HG03108 (cell line): ENCODE results near the gene NRG2.
A peak's percentile ranks its signal among the peaks of the same experiment; 100 is the strongest.

Experiments
- ATAC-seq: cut with Tn5 transposase; IDR thresholded peaks from one replicate; pipeline ENCODE4 v1.9.1; 2021; ENCODE audit warnings: moderate library complexity; ENCODE audit not compliant: unreplicated experiment

NRG2 gene

GRCh38 chr5:140042643-140043507 is at the start of gene NRG2:
NRG2 (minus strand) TSS chr5:140043299.
- ATAC-seq: peak; percentile 66

- no peak for ATAC-seq
Observed at GRCh38 chr5:140090251-140090650, 47.2 kb upstream of the NRG2 start.

GRCh38 chr5:140084541-140084940 is 41.4 kb upstream of the NRG2 start:
- no peak for ATAC-seq

GRCh38 chr5:140083650-140084049 is 40.6 kb upstream of the NRG2 start:
- no peak for ATAC-seq

- ATAC-seq: no peak
Observed at GRCh38 chr5:140083120-140083519, 40.0 kb upstream of the NRG2 start.

GRCh38 chr5:140076788-140077187 is 33.7 kb upstream of the NRG2 start:
- ATAC-seq: no peak

GRCh38 chr5:140076142-140076541 is 33.0 kb upstream of the NRG2 start:
- no peak for ATAC-seq

- no peak for ATAC-seq
Observed at GRCh38 chr5:140075371-140075770, 32.3 kb upstream of the NRG2 start.

- ATAC-seq: no peak
Observed at GRCh38 chr5:140073296-140073695, 30.2 kb upstream of the NRG2 start.

- no peak for ATAC-seq
Observed at GRCh38 chr5:140072812-140073211, 29.7 kb upstream of the NRG2 start.

- no peak for ATAC-seq
Observed at GRCh38 chr5:140060816-140061215, 17.7 kb upstream of the NRG2 start.

GRCh38 chr5:140058212-140058932 is 15.3 kb upstream of the NRG2 start:
- no peak for ATAC-seq

GRCh38 chr5:140056880-140057279 is 13.8 kb upstream of the NRG2 start:
- ATAC-seq: no peak

- no peak for ATAC-seq
Observed at GRCh38 chr5:140055152-140055551, 12.1 kb upstream of the NRG2 start.

GRCh38 chr5:140054086-140054689 is 11.1 kb upstream of the NRG2 start:
- ATAC-seq: no peak

- no peak for ATAC-seq
Observed at GRCh38 chr5:140051950-140052349, 8.9 kb upstream of the NRG2 start.

GRCh38 chr5:140049713-140050112 is 6.6 kb upstream of the NRG2 start:
- no peak for ATAC-seq

GRCh38 chr5:140049205-140049604 is 6.1 kb upstream of the NRG2 start:
- ATAC-seq: no peak

- no peak for ATAC-seq
Observed at GRCh38 chr5:140044041-140044440, 942 bp upstream of the NRG2 start.

- peak; percentile 6 for ATAC-seq
Observed at GRCh38 chr5:140043508-140043872, 391 bp upstream of the NRG2 start.

GRCh38 chr5:140042393-140042642 is 781 bp downstream of the NRG2 start:
- no peak for ATAC-seq
